HG02571 (cell line): ENCODE results near the gene PPP1R12B.
"Not testable (repeated sequence)": the region's sequence is repeated elsewhere in the genome, so short reads cannot be mapped to it uniquely, and the experiment has no call there.

Experiments used
- ATAC-seq: cut with Tn5 transposase; IDR thresholded peaks from one replicate; pipeline ENCODE4 v1.9.1; 2021; ENCODE audit warnings: mild to moderate bottlenecking, moderate library complexity; ENCODE audit not compliant: unreplicated experiment

PPP1R12B gene

GRCh38 chr1:202397256-202397655 lies 48.8 kb downstream of the PPP1R12B start:
- no peak for ATAC-seq

GRCh38 chr1:202398439-202398838 lies 49.9 kb downstream of the PPP1R12B start:
- ATAC-seq: not testable (repeated sequence)

GRCh38 chr1:202401771-202402170 lies 53.3 kb downstream of the PPP1R12B start:
- not testable (repeated sequence) for ATAC-seq

- not testable (repeated sequence) for ATAC-seq
Observed at GRCh38 chr1:202403381-202403780, 54.9 kb downstream of the PPP1R12B start.

- ATAC-seq: no peak
Observed at GRCh38 chr1:202405928-202406327, 57.4 kb downstream of the PPP1R12B start.

GRCh38 chr1:202406896-202407295 lies 58.4 kb downstream of the PPP1R12B start:
- ATAC-seq: not testable (repeated sequence)

GRCh38 chr1:202407378-202407777 lies 58.9 kb downstream of the PPP1R12B start:
- not testable (repeated sequence) for ATAC-seq

- not testable (repeated sequence) for ATAC-seq
Observed at GRCh38 chr1:202410251-202410650, 61.8 kb downstream of the PPP1R12B start.

- not testable (repeated sequence) for ATAC-seq
Observed at GRCh38 chr1:202410854-202411357, 62.4 kb downstream of the PPP1R12B start.

- no peak for ATAC-seq
Observed at GRCh38 chr1:202411422-202411821, 62.9 kb downstream of the PPP1R12B start.

GRCh38 chr1:202412421-202412820 lies 63.9 kb downstream of the PPP1R12B start:
- not testable (repeated sequence) for ATAC-seq

GRCh38 chr1:202416641-202417040 lies 68.1 kb downstream of the PPP1R12B start:
- ATAC-seq: no peak

GRCh38 chr1:202417141-202417540 lies 68.6 kb downstream of the PPP1R12B start:
- ATAC-seq: not testable (repeated sequence)

- ATAC-seq: not testable (repeated sequence)
Observed at GRCh38 chr1:202417762-202418201, 69.3 kb downstream of the PPP1R12B start.

GRCh38 chr1:202419731-202420130 lies 71.2 kb downstream of the PPP1R12B start:
- ATAC-seq: not testable (repeated sequence)

- not testable (repeated sequence) for ATAC-seq
Observed at GRCh38 chr1:202420422-202421094, 72.1 kb downstream of the PPP1R12B start.

- not testable (repeated sequence) for ATAC-seq
Observed at GRCh38 chr1:202422709-202423108, 74.2 kb downstream of the PPP1R12B start.

GRCh38 chr1:202424260-202424659 lies 75.8 kb downstream of the PPP1R12B start:
- ATAC-seq: not testable (repeated sequence)

GRCh38 chr1:202430111-202430510 lies 81.6 kb downstream of the PPP1R12B start:
- ATAC-seq: not testable (repeated sequence)

- ATAC-seq: not testable (repeated sequence)
Observed at GRCh38 chr1:202432338-202432737, 83.8 kb downstream of the PPP1R12B start.

GRCh38 chr1:202433155-202434043 lies 84.9 kb downstream of the PPP1R12B start:
- ATAC-seq: no peak
